Measurements from ENCODE around the gene EPHB2. TPM values are rescaled to one million over a fixed set of nuclear protein-coding genes. Genes with fewer than 3 reads are reported as not detected.

EPHB2 gene
- total and polyA plus RNA-seq, 2 of the 4 experiments (the other 2 are of a cell fraction) = 52.3 to 58.8 TPM

- Histone ChIP-seq H3K36me3 (ENCODE audit: control insufficient read depth, insufficient read depth, low read length) (no peaks in the 10 kb centered on the region; the same call in 1 of the 2 replicates), H2AK9ac (replicated peaks; ENCODE audit: low read depth, low read length, poor library complexity) (no peak overlapping the region), H2AK5ac (ENCODE audit: low read depth, low read length) (no peak overlapping the region), H3K9me3 (ENCODE audit: control insufficient read depth, insufficient read depth, low read length) (no peaks in the 10 kb centered on the region), H4K5ac (ENCODE audit: low read depth, low read length) (no peak overlapping the region), H3K79me1 (ENCODE audit: low read depth in 1 of 2, low read length in 2 of 2) (peaks cover 9 to 67% of the 10 kb centered on the region in 2 experiments; a peak in 3 of 4 replicates), H3K56ac (ENCODE audit: extremely low read depth, insufficient read depth, low read length) (no peak overlapping the region), H3K9me1 (ENCODE audit: insufficient read depth, low read length) (peaks cover 26% of the 10 kb centered on the region), H2BK15ac (ENCODE audit: low read depth, low read length) (no peak overlapping the region), H3K4ac (ENCODE audit: low read depth, low read length) (no peak overlapping the region), H4K20me1 (ENCODE audit: insufficient read depth, low read length) (peaks cover 16% of the 10 kb centered on the region; the same call in 1 of the 2 replicates), H3K27ac (ENCODE audit: insufficient read depth, low read length) (no peak overlapping the region), H3K27me3 (ENCODE audit: control insufficient read depth, insufficient read depth, low read length) (no peaks in the 10 kb centered on the region), H4K91ac (ENCODE audit: insufficient read depth, low read depth, low read length) (no peak overlapping the region), H3K4me2 (ENCODE audit: low read depth, low read length) (no peak overlapping the region), H3K18ac (ENCODE audit: low read depth, low read length) (no peak overlapping the region), H2BK120ac (ENCODE audit: low read depth, low read length) (no peak overlapping the region), H2BK20ac (ENCODE audit: low read depth, low read length) (no peak overlapping the region), H3K23ac (ENCODE audit: low read depth, low read length) (no peak overlapping the region), H3K14ac (replicated peaks; ENCODE audit: low read depth, low read length) (no peak overlapping the region), H4K8ac (ENCODE audit: low read depth in 2 of 2, low read length in 2 of 2) (no peak overlapping the region), H3K9ac (ENCODE audit: low read depth, low read length) (no peak overlapping the region), H2BK5ac (ENCODE audit: low read depth, low read length, poor library complexity, severe bottlenecking) (no peak overlapping the region), H2AFZ (replicated peaks; ENCODE audit: low read length, poor library complexity) (no peak overlapping the region), H3K4me3 (ENCODE audit: insufficient read depth, low read depth, low read length) (no peak overlapping the region), H3K4me1 (ENCODE audit: control insufficient read depth, insufficient read depth, low read length) (peaks cover 10% of the 10 kb centered on the region)
- ChIA-PET CTCF (interaction anchor here (1.0 kb wide), 1 partner anchor 9 kb away, joined by 10 read pairs; no protein-coding TSS in a partner anchor), POLR2A (ENCODE audit: unreplicated experiment) (no interaction called here)
- intact Hi-C loops (cut with micrococcal nuclease) (no loop called here), in situ Hi-C loops (cut with MboI; ENCODE audit: low sequenced_read_pairs) (no loop called here), dilution Hi-C loops (cut with HindIII; ENCODE audit: low sequenced_read_pairs, unreplicated experiment) (no loop called here)
- DNase-seq = no peak
- no peak for TF ChIP-seq SMC3 (IDR thresholded peaks at IDR 0.05; ENCODE audit: low read depth, low read length)
- TF ChIP-seq MAFK (IDR thresholded peaks at IDR 0.05; ENCODE audit: low read depth, low read length) = no peak
- no peak for TF ChIP-seq FOS (IDR thresholded peaks at IDR 0.05; ENCODE audit: low read depth, low read length)
- no peak for TF ChIP-seq MAZ (IDR thresholded peaks at IDR 0.05; ENCODE audit: borderline replicate concordance, low read depth, low read length)
- TF ChIP-seq RAD21 (IDR thresholded peaks at IDR 0.05; ENCODE audit: low read length) = no peak
- TF ChIP-seq MXI1 (IDR thresholded peaks at IDR 0.05; ENCODE audit: borderline replicate concordance, low read depth, low read length) = no peak
- TF ChIP-seq NFE2L2 (IDR thresholded peaks at IDR 0.05; ENCODE audit: low read depth, low read length) = no peak
- TF ChIP-seq, protein P1, sequence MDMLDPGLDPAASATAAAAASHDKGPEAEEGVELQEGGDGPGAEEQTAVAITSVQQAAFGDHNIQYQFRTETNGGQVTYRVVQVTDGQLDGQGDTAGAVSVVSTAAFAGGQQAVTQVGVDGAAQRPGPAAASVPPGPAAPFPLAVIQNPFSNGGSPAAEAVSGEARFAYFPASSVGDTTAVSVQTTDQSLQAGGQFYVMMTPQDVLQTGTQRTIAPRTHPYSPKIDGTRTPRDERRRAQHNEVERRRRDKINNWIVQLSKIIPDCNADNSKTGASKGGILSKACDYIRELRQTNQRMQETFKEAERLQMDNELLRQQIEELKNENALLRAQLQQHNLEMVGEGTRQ (IDR thresholded peaks at IDR 0.05; ENCODE audit: low read depth, low read length) = no peak
- TF ChIP-seq ELK1 (IDR thresholded peaks at IDR 0.05; ENCODE audit: borderline replicate concordance, low read depth, low read length) = no peak
- no peak for TF ChIP-seq CEBPB (IDR thresholded peaks at IDR 0.05; ENCODE audit: low read depth, low read length)
- no peak for TF ChIP-seq BHLHE40 (IDR thresholded peaks at IDR 0.05; ENCODE audit: low read depth, low read length)
- TF ChIP-seq RFX5 (IDR thresholded peaks at IDR 0.05; ENCODE audit: low read depth, low read length) = no peak
- ATAC-seq (ENCODE audit: low read depth) = no peak
- BruUV-seq (replicated peaks) = no TSS peak
- WGBS, 2 experiments (ENCODE audit: extremely low coverage in 2 of 2, insufficient read length in 1 of 2) = no CpG with 5 or more reads among the region's 1 CpG
Observed at GRCh38 chr1:22833699-22834098, 123.1 kb downstream of the EPHB2 start.

Measured in IMR-90 (cell line).